Muscle of back (tissue), 11 donors: ENCODE results near the gene GNB1L. TPM values are rescaled to one million over a fixed set of nuclear protein-coding genes. Genes with fewer than 3 reads are reported as not detected.
"Not testable (repeated sequence)": the region's sequence is repeated elsewhere in the genome, so short reads cannot be mapped to it uniquely, and the experiment has no call there.

Experiments used
- DNase-seq, 3 donors: peaks; one replicate each; pipeline versions ENCODE4 v3.0.0 to v3.0.0-alpha.2; 2013
- polyA plus RNA-seq, 10 donors: library from polyadenylated mRNA; unstranded; fragments of 120-200 nt; gene quantifications; one replicate each; pipeline ENCODE4 v1.2.1, GENCODE V29; 2013; ENCODE audit not compliant: insufficient read length in 10 of 10

GNB1L gene
- polyA plus RNA-seq, 10 donors, result 2.1 to 5.3 (median 3.7) TPM

DNA sequence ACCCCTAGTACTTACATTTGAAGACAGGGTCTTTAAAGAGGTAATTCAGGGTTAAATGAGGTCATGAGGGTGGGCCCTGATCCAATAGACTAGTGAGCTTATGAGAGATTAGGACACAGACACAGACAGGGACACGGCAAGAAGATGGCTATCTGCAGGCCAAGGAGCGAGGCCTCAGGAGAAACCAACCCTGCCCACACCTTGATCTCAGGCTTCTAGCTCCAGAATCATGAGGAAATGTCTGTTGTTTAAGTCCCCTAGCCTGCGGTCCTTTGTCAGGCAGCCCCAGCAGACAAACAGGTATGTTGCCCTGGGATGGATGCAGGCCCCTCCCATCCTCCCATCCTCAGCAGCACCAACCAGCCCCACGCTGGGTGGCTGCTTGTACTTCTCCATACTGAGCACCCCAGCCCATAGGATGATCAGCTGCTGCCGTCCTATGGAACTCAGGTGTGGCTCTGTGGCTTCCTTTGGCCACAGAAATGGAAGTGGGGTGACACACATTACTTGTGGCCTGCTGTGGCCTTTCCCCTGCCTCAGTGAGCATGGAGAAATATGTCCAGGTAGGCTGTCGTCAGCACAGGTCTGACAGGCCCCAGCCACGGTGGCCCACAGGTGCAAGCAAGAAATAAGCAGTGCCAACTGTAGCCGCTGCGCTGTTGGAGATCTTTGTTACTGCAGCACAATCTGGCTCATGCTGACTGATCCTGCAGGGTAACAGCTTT, 7.9 kb downstream of the GNB1L start:
- no peak for DNase-seq

DNA sequence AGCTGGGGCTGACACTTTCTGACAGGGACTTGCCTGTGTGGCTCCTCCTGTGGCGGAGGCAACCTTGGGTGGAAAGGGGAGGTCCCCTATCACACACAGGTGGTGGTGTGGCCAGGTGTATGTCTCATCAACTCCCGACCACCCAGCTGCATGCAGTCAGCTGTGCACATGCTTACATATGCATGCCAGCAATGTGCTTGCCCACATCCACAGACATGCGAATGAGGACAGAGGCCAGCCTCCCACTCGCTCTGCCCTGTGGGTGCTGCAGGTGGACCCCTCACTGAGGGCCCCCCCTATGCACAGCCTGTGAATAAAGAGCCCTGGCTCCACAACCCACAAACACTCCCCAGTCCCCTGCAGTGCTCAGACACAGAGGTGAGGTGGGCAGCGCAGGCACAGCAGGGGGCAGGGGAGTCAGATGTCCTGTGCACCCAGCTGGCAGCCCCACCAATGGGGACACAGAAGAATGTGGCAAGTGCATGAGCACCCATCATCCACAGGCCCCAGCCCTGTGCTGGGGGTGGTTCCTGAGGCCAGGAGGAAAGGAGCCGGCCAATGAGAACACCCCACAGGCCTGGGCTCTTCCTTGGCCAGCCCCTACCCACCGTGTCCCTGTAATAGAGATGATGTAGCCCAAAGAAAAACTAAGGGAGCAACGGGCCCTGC, 9.5 kb downstream of the GNB1L start:
- DNase-seq, result no peak

DNA sequence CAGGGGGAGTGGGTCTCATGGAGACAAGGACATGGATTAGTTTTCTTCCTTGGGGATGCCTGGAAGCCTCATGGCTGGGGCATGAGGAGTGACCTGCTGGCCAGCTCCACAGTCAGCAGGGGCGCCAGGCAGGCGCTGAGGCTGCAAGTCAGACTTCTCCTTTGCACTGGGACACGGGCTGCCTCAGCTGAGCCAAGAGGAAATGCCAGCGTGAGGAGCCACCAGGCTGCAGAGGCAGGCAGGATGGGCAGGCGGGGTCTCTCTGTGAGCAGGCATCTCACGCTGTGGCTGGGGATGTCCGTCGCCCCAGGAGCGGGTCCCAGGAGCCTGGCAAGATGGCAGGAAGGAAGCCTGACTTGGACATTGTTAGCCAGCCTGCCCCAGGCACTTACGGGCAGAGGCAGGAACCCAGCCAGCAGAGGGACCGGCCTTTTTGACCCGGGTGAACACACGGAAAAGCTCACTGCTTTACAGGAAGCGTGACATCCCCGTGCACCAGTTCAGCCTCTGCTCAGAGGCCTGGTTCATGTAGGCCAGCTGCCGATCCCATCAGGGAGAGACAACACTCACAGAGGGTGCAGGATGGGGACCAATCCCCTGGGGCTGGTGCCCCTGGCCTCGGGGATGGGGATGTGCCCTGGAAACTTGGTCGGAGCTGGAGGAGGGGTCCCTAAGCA, 10.2 kb downstream of the GNB1L start:
- peak in 2 of 3 donors; percentile 28 to 55 for DNase-seq

DNA sequence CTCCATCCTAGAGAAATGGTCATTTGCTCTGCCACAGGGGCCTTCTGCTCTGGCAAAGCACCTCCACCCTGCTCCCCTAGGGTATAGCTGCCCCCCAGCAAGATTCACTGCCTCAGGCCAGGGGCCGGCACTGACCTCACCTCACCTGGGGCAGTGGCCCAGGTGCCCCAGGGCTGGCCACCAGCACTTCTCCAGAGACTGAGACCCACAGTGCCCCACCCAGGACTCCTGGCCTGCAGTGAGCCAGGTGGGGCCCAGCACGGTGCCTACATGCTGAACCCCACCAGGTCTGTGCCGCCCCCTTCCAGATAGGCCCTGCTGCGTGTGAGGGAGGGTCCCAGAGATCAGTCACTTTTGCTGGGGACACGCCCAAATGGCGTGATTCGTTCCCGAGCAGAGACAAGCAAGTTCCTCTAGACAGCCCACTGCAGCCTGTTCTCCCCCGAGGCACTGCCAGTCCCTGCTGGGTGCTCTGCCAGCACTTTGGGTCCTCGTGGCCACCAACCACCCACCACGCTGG, 10.8 kb downstream of the GNB1L start:
- no peak for DNase-seq

DNA sequence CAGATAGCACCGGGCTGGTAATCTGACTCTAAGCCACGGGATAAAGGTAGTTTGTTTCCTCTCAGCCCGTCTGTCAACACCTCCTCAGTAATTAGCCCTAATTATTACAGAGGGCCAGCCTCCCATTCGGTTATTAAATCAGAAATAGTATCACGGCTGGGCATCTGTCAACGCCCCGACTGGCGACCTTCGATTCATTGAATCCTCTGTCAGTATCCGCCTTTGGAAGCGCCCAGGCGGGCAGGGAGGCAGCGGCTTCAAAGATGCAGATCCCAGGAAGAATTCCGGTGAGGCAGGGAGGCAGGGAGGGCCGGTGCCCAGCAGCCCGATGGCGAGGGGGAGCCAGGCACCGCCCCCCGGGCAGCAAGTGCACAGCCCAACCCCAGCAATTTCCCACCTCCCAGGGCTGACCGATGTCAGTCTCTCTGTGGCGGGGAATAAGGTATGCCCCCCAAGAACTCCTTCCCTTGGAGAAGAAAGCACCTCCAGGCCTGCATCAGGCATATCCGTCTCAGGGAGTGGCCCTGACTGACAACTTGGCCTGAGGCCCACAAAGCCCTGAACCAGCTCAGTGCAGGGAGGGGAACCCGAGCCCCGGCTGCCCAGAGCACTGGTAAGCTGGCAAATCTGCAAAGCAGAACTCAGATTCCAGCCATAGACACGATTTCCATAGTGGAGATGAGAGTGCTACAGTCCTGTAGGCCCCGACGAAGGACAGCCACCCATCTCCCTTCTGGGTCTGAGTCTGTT, 11.4 kb downstream of the GNB1L start:
- DNase-seq, result no peak

DNA sequence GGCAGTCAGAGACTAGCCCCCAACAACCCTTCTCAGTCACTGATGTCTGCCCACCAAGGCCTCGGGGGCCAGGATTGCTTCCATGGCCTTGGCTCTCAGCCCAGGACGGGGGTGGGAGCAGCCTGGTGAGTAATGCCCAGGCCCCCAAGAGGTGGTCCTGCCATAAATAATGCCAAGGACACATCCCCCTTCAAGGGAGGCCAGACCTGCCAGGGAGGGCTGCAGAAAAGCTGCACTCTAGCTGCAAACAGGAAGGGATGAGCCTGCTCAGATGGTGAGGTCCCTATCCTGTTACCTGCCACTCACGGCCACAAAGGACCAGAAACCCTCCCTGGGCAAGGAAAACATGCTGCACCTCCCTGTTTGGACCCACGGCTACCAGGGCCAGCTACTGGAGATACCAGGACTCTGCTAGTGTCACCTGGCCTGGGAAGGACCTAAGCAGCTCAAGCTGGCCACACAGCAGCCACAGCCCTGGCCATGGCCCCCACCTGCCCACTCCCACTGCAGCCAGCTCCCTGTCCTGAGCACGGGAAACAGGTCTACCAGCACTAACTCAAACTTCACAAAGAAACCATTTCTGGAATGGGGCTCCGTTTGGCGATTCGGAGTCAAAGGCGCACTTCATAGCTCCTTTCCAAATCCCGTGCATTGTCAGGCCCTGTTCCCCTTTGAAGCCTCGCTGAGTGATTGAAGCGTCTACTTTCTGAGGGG, 12.1 kb downstream of the GNB1L start:
- no peak for DNase-seq

DNA sequence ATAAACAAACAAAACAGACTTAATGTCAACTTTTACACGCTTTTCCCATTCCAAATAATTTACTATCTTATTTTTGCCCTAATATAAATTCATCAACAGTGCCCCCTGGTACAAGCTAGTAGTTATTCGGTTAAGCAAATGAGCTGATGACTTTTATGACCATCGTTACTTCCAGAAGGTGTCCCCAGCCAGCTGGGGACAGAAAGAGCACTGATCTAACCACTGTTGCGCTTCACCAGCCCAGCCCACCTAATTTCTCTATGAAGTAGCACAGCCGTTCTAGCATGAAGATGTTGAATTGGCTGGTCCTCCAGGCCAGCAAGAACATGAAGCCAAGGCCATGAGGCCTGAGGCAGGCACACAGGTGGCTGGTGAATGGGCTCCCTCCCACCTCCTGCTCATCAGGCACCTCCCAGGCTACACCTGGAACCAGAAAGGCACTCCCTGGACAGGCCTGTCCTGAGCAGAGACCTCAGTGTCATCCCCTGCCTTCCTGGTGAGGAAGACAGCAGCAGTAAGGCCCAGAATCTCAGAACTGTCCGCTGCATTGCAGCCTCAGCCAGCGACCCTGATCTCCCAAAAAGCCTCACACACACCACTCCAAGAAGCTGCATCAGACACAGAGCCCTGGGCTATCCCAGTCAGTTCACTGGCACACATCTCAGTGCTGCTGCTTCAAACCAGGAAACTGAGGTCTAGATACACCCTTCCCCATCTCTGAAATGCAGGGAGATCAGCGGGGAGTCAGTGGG, 12.9 kb downstream of the GNB1L start:
- no peak for DNase-seq

DNA sequence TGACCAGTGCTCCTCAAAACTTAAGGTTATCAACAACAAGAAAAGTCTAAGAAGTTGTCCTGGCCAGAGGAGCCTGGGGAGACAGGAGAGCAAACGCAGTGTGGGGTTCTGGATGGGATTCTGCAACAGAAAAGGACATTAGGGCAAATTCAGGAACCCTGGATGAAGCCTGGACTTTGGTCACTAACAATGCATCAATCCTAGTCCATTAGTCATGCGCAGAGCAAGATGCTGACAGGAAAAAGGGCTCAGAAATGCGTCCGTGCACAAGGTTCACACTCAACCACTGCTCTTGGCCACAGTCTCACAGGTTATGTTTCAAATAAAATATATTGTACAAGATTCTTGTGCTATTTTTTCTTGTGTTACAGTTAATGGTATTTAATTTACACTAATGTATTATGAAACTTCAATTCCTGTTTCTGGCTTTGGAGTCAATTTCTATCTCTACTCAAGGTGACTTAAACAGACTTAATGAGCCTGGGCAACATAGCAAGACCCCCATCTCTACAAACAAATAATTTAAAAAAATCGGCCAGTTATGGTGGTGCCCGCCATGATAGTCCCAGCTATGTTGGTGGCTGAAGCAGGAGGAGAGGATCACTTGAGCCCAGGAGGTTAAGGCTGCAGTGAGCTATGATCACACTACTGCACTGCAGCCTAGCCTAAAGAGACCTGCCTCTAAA, 13.6 kb downstream of the GNB1L start:
- DNase-seq, result no peak

DNA sequence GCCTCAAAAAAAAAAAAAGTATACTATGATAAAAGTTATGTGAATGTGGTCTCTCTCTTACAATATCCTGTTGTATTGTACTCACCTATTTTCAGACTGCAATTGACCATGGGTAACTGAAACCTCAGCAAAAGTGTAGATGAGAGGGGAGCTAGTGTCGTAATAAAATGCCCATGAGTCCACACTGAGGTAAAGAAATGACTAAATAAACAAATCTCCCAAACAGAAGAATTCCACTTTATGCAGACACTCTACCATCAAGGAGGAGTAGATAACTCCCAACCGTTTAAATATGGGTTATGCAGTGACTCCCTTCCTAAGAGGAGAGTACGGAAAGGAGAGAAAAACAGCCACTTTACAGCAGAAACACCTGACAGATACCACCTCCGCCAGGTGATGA, 14.6 kb downstream of the GNB1L start:
- no peak for DNase-seq

DNA sequence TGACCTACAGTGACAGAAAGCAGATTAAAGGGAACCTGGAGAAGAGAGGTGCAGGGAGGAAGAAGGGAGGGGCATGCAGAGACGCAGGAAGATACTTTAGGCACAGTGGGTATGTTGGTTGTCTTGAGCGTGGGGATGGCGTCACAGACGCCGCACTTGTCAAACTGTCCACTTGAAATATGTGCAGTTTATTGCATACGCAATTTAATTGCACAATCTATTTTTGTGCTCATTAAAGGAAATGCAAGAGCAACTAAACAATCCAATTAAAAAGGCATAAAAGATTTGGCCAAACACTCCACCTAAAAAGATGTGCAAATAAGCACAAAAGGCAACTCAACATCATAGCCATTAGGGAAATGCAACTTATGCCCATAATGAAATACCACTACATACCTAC, 16.8 kb downstream of the GNB1L start:
- DNase-seq, result no peak

DNA sequence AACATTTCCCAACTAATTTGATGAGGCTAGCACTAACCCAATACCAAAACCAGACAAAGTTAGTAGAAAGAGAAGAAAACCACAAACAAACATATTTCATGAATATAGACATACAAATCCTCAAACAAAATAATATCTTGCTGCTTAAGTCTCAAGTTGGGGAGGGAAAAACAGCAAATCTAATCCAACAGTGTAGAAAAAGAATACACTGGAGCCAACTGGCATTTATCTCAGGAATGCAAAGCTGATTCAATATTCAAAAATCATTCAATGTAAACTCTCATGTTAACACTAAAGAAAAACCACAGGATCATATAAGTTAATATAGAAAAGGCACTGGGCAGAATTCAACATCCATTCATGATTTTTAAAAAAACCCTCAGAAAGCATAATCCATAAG, 18.2 kb downstream of the GNB1L start:
- DNase-seq, result no peak

DNA sequence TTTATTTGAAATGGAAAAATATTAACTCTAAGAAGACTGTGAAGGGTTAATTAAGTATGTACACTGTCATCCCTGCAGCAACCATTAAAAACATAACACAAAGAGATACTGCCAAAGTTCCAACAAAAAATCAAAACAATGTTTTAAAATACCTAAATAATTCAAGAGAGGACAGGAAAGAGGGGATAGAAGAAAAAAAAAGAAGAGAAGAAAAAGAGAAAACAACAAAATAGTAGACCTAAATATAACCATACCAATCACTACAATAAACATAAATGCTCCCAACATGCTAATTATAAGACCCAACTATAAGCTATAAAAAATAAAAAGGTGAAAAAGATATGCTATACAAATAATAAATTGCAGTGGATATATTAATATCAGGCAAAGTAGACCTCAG, 20.1 kb downstream of the GNB1L start:
- DNase-seq, result no peak

DNA sequence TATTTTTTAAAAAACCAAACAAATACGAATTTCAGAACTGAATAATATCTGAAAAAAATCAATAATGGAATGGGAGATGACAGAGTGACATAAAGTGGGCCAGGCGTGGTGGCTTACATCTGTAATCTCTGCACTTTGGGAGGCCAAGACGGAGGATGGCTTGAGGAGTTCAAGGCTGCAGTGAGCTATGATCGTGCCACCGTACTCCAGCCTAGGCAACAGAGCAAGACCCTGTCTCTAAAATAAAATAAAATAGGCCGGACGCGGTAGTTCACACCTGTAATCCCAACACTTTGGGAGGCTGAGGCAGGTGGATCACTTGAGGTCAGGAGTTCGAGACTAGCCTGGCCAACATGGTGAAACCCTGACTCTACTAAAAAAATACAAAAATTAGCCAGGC, 21.3 kb downstream of the GNB1L start:
- not testable (repeated sequence) for DNase-seq

DNA sequence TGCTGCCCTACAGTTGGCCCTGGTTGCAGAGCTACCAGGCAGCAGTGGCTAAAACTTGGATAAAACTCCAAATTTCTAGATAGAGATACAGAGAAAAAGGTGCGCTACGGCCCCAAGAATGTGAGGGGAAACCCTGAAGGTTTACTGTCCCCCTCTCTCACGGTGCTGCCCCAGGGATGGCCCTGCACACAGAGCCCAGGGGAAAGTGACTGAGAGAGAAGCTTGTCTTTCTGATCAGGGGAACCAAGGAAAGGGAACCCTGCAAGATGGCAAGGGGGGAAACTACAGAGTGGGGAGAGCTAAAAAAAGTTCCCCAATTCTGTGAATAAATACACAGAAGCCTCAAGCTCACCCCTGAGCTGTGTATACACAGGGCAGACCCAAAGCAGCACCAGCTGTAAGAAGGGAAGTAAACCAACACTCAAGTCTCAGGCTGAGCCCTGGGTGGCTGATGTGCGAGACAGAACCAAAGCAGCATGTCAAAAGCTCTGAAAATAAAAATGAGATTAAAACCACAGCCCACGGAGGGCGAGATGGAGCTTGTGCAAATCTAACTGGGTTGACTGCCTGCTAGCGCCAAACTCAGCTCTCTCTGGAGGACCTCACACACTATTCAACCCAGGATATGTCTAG, 22.1 kb downstream of the GNB1L start:
- DNase-seq, result no peak

DNA sequence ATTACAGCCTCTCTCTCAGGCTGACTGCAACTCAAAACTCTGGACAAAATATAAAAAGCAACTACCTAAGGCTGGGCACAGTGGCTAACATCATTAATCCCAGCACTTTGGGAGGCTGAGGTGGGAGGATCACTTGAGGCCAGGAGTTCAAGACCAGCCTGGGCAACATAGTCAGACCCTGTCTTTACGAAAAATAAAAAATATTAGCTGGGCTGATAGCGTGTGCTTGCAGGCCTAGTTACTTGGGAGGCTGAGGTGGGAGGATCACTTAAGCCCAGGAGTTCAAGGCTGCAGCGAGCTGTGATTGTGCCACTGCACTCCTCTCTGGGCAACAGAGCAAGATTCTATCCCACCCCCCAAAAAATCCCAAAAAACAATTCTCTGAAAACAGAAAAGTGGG, 22.7 kb downstream of the GNB1L start:
- not testable (repeated sequence) for DNase-seq

DNA sequence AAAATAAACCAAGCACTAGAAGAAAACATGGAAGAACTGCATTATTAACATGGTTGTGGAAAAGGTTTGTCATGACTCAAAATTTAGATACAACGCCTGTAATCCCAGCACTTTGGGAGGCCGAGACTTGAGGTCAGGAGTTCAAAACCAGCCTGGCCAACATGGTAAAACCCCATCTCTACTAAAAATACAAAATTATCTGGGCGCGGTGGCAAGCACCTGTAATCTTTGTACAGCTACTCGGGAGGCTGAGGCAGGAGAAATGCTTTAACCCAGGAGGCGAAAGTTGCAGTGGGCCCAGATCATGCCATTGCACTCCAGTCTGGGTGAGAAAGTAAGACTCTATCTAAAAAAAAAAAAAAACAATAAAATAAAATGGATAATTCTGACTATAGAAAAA, 23.7 kb downstream of the GNB1L start:
- no peak for DNase-seq

DNA sequence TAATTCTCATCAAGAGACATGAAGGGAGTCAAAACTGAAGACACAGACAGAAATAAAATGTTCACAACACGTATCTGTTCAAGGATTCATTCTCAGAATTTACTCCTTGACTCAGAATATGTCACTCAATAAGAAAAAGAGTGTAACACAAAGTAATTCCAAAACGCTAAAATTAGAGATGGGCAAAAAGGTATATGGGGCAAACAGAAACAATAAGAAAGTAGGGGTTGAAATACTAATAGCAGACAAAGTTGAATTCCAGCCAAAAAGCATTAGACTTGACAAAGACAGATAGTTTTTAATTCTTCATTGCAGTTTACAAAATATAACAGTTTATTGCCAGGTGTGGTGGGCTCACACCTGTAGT, 26.7 kb downstream of the GNB1L start:
- no peak for DNase-seq

DNA sequence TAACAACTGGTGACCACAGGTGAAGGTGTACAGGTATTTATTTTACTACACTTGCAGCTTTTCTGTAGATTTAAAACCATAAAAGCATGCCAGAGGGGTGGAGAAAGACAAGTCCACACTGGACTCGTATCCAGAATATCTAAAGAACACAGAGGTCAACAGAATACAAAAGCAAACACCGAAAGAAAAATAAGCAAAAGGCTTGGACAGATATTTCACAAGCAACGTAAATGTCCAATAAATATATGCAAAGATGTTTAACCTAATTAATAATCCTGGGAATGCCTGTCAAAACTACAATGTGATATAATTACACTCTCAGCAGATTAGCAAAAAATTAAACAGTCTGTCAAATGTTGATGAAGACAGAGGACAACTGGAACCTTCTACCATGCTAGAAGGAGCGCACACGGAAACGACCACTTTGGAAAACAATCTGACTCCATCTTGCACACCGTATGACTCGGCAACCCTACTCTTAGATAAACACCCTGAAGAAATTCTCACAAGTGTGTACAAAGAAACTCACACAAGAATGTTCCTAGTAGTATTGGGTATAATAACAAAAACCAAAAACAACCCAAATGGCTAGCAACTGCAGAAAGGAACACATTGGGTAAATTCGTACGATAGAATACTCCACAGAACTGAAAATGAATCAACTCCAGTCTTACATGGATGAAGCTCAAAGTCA, 27.2 kb downstream of the GNB1L start:
- no peak for DNase-seq

DNA sequence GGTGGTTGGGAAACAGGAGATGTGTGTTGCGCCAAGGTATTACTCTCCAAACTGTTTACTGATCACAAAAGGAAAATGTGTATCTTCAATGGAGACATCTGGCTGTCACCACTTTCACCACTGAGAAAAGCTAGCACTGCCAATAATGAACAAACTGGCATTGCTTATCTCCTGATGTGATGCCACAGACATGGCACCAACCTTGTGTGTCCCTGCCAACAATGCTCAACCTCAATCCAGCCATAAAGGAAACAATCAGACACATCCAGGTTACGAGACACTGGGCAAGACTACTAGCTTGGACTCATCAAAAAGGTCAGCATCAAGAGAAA, 28.1 kb downstream of the GNB1L start:
- no peak for DNase-seq
